ENCODE results near the gene PLCB2. TPM values are rescaled to one million over a fixed set of nuclear protein-coding genes. Genes with fewer than 3 reads are reported as not detected.

Gene PLCB2
- polyA plus RNA-seq, 1 of the 3 experiments (the other 2 are of a cell fraction) = 0.15 TPM

GRCh38 chr15:40323953-40324937 lies 16.5 kb upstream of the PLCB2 start:
- peaks cover 6% of the 10 kb centered on the region for H3F3A ChIP-seq (replicated peaks; ENCODE audit: insufficient read depth)
- H3K9me3 ChIP-seq = no peaks in the 10 kb centered on the region
- DNase-seq = peak; percentile 78
- 80% methylated on average over 4 of the region's 101 CpGs for WGBS (ENCODE audit: low lambda C conversion rate)
- CTCF ChIA-PET = interaction anchor here (1.1 to 70.6 kb wide), 9 partner anchors 10 to 115 kb away, joined by 3 to 2194 read pairs (median 11); partner anchors contain the start of genes ANKRD63, CCDC9B, DISP2 and INAFM2
- peak overlapping the region; percentile 72 for H3K9ac ChIP-seq
- peak overlapping the region in 1 of 2 experiments; percentile 43; a peak in 1 of 4 replicates for H3K27ac ChIP-seq (ENCODE audit: low read depth in 2 of 2, low read length in 1 of 2)
- no peaks in the 10 kb centered on the region for H4K20me1 ChIP-seq (ENCODE audit: insufficient read depth)
- TF ChIP-seq CHD2 (IDR thresholded peaks at IDR 0.05; ENCODE audit: low read length, partially characterized antibody) (no peak), RCOR1 (IDR thresholded peaks at IDR 0.05; ENCODE audit: low read length) (no peak), FOXJ3 (CRISPR knock-in tag; IDR thresholded peaks at IDR 0.05) (no peak), USF1 (IDR thresholded peaks at IDR 0.05; ENCODE audit: borderline replicate concordance, low read depth) (no peak), USF2 (IDR thresholded peaks at IDR 0.05; ENCODE audit: borderline replicate concordance, low read depth, low read length) (no peak), TCF12 (IDR thresholded peaks at IDR 0.05) (no peak), TAF1 (IDR thresholded peaks at IDR 0.05; ENCODE audit: borderline replicate concordance, low read depth, low read length) (no peak), JUND (IDR thresholded peaks at IDR 0.05) (no peak), GATA2 (CRISPR knock-in tag; IDR thresholded peaks at IDR 0.05) (no peak), MEF2A (IDR thresholded peaks at IDR 0.05; ENCODE audit: borderline replicate concordance, low read depth) (no peak), GABPA (IDR thresholded peaks at IDR 0.05; ENCODE audit: low read depth) (no peak), MXI1 (IDR thresholded peaks at IDR 0.05; ENCODE audit: low read depth, low read length) (no peak), FOSL2 (IDR thresholded peaks at IDR 0.05; ENCODE audit: borderline replicate concordance, low read depth) (no peak), RAD21 (IDR thresholded peaks at IDR 0.05; ENCODE audit: low read length) (no peak), SMC3 (IDR thresholded peaks at IDR 0.05; ENCODE audit: low read depth, low read length) (no peak)
- TF ChIP-seq, protein P1, sequence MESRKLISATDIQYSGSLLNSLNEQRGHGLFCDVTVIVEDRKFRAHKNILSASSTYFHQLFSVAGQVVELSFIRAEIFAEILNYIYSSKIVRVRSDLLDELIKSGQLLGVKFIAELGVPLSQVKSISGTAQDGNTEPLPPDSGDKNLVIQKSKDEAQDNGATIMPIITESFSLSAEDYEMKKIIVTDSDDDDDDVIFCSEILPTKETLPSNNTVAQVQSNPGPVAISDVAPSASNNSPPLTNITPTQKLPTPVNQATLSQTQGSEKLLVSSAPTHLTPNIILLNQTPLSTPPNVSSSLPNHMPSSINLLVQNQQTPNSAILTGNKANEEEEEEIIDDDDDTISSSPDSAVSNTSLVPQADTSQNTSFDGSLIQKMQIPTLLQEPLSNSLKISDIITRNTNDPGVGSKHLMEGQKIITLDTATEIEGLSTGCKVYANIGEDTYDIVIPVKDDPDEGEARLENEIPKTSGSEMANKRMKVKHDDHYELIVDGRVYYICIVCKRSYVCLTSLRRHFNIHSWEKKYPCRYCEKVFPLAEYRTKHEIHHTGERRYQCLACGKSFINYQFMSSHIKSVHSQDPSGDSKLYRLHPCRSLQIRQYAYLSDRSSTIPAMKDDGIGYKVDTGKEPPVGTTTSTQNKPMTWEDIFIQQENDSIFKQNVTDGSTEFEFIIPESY (IDR thresholded peaks at IDR 0.05; ENCODE audit: borderline replicate concordance, low read depth) = no peak
- H3K4me3 ChIP-seq (ENCODE audit: low read depth in 2 of 2, low read length in 1 of 2) = peak overlapping the region; percentile 70 to 73
- POLR2A ChIA-PET = interaction anchor here (1.7 to 2.6 kb wide), 2 partner anchors 11 to 16 kb away, joined by 5 to 10 read pairs; partner anchors contain the start of gene CCDC9B
- peaks cover 20 to 23% of the 10 kb centered on the region in 2 experiments for H3K4me1 ChIP-seq (ENCODE audit: control insufficient read depth in 1 of 2, insufficient read depth in 2 of 2, low read depth in 1 of 2, low read length in 1 of 2)
- H3K36me3 ChIP-seq (replicated peaks in 1 of 2; ENCODE audit: control insufficient read depth in 1 of 2, insufficient read depth in 2 of 2, low read length in 1 of 2) = peaks cover 0 to 4% of the 10 kb centered on the region in 2 experiments
- no peaks in the 10 kb centered on the region for H3K9me2 ChIP-seq
- peaks cover 15% of the 10 kb centered on the region; the same call in 1 of the 2 replicates for H3K79me2 ChIP-seq (ENCODE audit: insufficient read depth)
- H3K27me3 ChIP-seq (ENCODE audit: insufficient read depth) = no peaks in the 10 kb centered on the region
- peak overlapping the region; percentile 94 for H3K4me2 ChIP-seq
- no peak overlapping the region for H2AFZ ChIP-seq (ENCODE audit: low read depth)

Measured in SK-N-SH (cell line).